Naive B cell (primary cell): Measurements from ENCODE around the gene OTOR. TPM values are rescaled to one million over a fixed set of nuclear protein-coding genes. Genes with fewer than 3 reads are reported as not detected.

Source experiments
- ATAC-seq, 2 donors: fragments of 150-1000 bp; cut with Tn5 transposase; 2 replicates each; pipeline ENCODE4 v1.10.0; 2021; ENCODE audit warnings: low read depth in 2 of 2, mild to moderate bottlenecking in 2 of 2, moderate library complexity in 2 of 2
- DNase-seq: peaks from one replicate; pipeline ENCODE4 v3.0.0; 2022
- H3K27ac Mint-ChIP-seq, 6 donors: one replicate each; pipeline ENCODE4 v1.8.0; 2020 to 2022; ENCODE audit warnings: mild to moderate bottlenecking in 6 of 6, mixed read lengths in 6 of 6, moderate library complexity in 5 of 6, inconsistent platforms in 2 of 6
- H3K27me3 Mint-ChIP-seq, 3 donors: one replicate each; pipeline ENCODE4 v1.8.0; 2021 to 2022; ENCODE audit warnings: mixed read lengths in 3 of 3, mild to moderate bottlenecking in 1 of 3
- H3K36me3 Mint-ChIP-seq, 2 donors: one replicate each; pipeline ENCODE4 v1.8.0; 2020 to 2022; ENCODE audit warnings: mixed read lengths in 2 of 2, inconsistent platforms in 1 of 2, mild to moderate bottlenecking in 1 of 2
- H3K4me1 Mint-ChIP-seq, 3 donors: one replicate each; pipeline ENCODE4 v1.8.0; 2020 to 2022; ENCODE audit warnings: mixed read lengths in 3 of 3, inconsistent platforms in 1 of 3, mild to moderate bottlenecking in 1 of 3, moderate library complexity in 1 of 3
- H3K4me3 Mint-ChIP-seq, 8 donors: one replicate each; pipeline ENCODE4 v1.8.0; 2020 to 2022; ENCODE audit warnings: mild to moderate bottlenecking in 8 of 8, mixed read lengths in 8 of 8, moderate library complexity in 8 of 8, inconsistent platforms in 2 of 8
- H3K9me3 Mint-ChIP-seq, 7 donors: one replicate each; pipeline ENCODE4 v1.8.0; 2020 to 2022; ENCODE audit warnings: mixed read lengths in 7 of 7, mild to moderate bottlenecking in 5 of 7, inconsistent platforms in 2 of 7, moderate library complexity in 1 of 7
- polyA plus RNA-seq, 6 donors: library from polyadenylated mRNA; unstranded; fragments of 300-500 nt; fragmentation: Illumina TruSeq; gene quantifications; one replicate each; pipeline ENCODE4 v1.2.3, GENCODE V29; 2021; ENCODE audit warnings: low read depth in 6 of 6

The OTOR gene, protein sequence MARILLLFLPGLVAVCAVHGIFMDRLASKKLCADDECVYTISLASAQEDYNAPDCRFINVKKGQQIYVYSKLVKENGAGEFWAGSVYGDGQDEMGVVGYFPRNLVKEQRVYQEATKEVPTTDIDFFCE
- not detected for polyA plus RNA-seq

DNA sequence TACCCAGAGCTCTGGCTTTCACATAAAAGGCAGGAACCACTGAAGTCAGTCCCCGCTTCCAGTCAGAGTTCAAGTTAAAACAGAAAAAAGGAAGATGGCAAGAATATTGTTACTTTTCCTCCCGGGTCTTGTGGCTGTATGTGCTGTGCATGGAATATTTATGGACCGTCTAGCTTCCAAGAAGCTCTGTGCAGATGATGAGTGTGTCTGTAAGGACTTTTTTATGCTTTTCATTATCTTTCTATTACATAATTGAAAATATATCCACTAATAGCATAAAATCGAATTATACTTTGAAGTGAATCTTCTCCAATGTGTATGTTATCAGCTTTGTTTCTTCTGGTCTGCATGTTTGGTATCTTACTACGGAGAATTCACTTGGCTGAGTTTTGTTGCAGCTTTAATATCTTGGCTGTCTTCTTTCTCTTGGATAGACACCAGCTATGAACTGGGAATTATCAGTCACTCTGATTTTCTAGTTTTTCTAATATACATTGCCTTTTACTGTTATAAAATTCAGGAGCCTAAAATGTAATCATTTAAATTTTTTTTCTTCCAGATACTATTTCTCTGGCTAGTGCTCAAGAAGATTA, at the start of gene OTOR:
Gene OTOR, plus strand, starts transcription at position 51 of the 593 bp plus-strand sequence. Its CDS starts 44 bp downstream, at position 95.
- Mint-ChIP-seq H3K27ac (no peak within 1 kb of the TSS), H3K4me1 (no peaks in the 10 kb centered on the region), H3K4me3 (no peak within 1 kb of the TSS), H3K36me3 (no peaks in the 10 kb centered on the region), H3K27me3 (peaks cover 15 to 26% (median 21%) of the 10 kb centered on the region in 3 donors), H3K9me3 (no peaks in the 10 kb centered on the region)
- no peak for DNase-seq
- ATAC-seq: no peak

DNA sequence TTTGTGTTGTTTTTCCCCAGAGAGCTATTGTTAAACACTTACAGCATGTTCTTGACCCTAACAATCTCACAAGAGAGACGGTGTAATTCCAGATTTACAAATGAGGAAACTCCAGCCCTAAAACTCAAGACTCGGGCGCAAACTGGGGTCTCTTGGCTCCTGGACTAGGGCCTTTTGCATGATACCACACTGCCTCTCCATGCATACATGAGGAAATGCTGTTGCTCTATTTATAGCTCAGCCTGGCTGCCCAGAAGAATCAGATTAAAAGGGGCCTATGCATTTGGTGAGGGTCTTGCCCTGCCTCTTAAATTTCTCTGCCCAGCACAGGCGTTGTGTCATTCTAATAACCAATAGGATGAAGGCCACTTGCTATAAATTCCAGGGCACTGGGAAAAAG, 48.9 kb upstream of the OTOR start:
- Mint-ChIP-seq H3K4me1 (no peaks in the 10 kb centered on the region), H3K9me3 (peaks cover 0 to 3% (median 0%) of the 10 kb centered on the region in 7 donors), H3K27ac (no peak overlapping the region), H3K4me3 (no peak overlapping the region), H3K27me3 (peaks cover 15 to 26% (median 17%) of the 10 kb centered on the region in 3 donors), H3K36me3 (no peaks in the 10 kb centered on the region)
- ATAC-seq (no peak), DNase-seq (no peak)

DNA sequence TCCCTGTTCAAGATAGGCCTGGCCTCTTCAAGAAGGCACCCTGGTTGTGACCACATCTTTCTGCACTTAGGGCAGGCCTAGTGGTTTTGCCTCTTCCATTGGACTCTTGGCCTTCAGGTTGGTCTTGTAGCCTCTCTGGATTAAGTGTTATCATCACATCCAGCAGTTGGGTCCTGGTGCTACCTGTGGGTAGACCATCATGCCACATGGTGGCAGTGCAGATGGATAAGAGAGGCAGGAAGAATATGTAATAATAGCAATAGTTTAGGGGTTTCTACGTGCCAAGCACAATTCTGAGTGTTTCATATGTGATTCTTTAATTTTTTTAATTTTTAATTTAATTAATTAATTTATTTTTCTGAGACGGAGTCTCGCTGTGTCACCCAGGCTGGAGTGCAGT, 46.9 kb upstream of the OTOR start:
- peaks cover 0 to 12% of the 10 kb centered on the region in 2 donors for H3K36me3 Mint-ChIP-seq
- H3K4me3 Mint-ChIP-seq: no peak overlapping the region
- H3K27me3 Mint-ChIP-seq: peaks cover 19 to 27% (median 24%) of the 10 kb centered on the region in 3 donors
- ATAC-seq (no peak), DNase-seq (no peak)
- no peaks in the 10 kb centered on the region for H3K4me1 Mint-ChIP-seq
- H3K27ac Mint-ChIP-seq: no peak overlapping the region
- H3K9me3 Mint-ChIP-seq: peaks cover 6 to 17% (median 14%) of the 10 kb centered on the region in 7 donors

DNA sequence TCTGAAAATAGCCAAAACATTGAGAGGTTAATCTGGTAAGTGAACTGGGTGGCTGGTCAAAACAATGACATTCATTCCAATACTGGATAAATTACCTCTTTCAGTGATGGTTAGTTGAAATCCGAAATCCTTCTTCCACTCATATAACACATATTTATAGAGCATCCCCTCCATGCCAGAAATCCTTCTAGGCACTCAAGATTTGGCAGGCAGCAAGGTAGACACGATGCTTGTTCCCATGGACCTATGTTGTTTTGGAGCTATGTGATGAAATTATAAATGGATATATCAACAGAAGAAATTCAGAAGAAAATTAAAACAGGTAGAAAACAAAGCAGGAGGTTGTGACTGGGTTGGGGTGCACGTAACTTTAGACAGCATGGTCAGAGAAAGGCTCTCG, 44.6 kb upstream of the OTOR start:
- Mint-ChIP-seq H3K4me1 (no peaks in the 10 kb centered on the region), H3K36me3 (peaks cover 0 to 20% of the 10 kb centered on the region in 2 donors), H3K9me3 (peaks cover 12 to 30% (median 24%) of the 10 kb centered on the region in 7 donors), H3K27ac (no peak overlapping the region), H3K4me3 (no peak overlapping the region), H3K27me3 (peaks cover 22 to 43% (median 34%) of the 10 kb centered on the region in 3 donors)
- DNase-seq (no peak), ATAC-seq (no peak)

DNA sequence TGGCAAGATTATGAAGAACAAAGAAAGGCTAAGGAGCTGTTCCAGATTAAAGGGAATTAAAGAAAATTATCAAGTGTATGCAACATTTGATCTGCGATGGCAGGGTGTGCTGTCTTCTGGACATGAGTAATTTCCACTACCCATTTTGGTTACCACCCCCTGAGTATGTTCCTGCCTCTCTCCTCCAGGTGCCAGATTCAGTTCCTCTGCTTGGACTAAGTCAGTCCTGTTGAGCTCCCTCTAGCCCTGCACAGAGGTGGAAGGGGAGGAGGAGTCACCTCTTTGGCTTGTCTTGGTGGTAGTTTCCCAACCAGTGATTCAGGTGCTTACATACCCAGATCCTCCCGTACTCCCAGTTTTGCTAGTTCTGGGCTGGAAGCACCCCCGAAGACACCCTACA, 40.5 kb upstream of the OTOR start:
- Mint-ChIP-seq H3K27ac (no peak overlapping the region), H3K36me3 (peaks cover 0 to 20% of the 10 kb centered on the region in 2 donors), H3K27me3 (peaks cover 17 to 35% (median 26%) of the 10 kb centered on the region in 3 donors), H3K4me1 (peaks cover 0 to 5% (median 0%) of the 10 kb centered on the region in 3 donors), H3K4me3 (peak overlapping the region in 1 of 8 donors; percentile 67), H3K9me3 (peaks cover 12 to 30% (median 24%) of the 10 kb centered on the region in 7 donors)
- ATAC-seq (no peak), DNase-seq (no peak)

DNA sequence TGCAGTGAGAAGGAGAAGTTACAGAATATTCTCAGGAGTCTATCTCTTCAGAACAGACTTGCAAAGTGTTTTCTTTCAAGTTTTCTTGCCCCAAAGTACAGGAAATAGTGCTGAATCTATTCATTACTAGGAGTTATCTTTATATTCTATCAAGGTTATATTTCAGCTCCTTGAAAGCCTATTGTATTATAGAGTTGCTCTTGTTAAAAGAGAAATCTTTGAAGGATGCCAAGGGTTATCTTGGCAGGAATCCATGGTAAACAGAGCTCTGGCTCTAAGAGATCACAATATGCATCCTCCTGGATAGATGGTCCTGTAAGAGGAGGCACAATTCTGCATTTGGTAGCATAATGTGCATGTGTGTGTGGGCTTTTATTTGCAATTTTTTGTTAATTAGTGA, 39.6 kb upstream of the OTOR start:
- H3K9me3 Mint-ChIP-seq: peaks cover 12 to 30% (median 24%) of the 10 kb centered on the region in 7 donors
- peaks cover 0 to 5% (median 0%) of the 10 kb centered on the region in 3 donors for H3K4me1 Mint-ChIP-seq
- H3K27me3 Mint-ChIP-seq: peaks cover 19 to 35% (median 34%) of the 10 kb centered on the region in 3 donors
- ATAC-seq (no peak), DNase-seq (no peak)
- H3K27ac Mint-ChIP-seq: peak overlapping the region in 2 of 6 donors; percentile 9 to 49
- peaks cover 0 to 20% of the 10 kb centered on the region in 2 donors for H3K36me3 Mint-ChIP-seq
- H3K4me3 Mint-ChIP-seq: no peak overlapping the region

DNA sequence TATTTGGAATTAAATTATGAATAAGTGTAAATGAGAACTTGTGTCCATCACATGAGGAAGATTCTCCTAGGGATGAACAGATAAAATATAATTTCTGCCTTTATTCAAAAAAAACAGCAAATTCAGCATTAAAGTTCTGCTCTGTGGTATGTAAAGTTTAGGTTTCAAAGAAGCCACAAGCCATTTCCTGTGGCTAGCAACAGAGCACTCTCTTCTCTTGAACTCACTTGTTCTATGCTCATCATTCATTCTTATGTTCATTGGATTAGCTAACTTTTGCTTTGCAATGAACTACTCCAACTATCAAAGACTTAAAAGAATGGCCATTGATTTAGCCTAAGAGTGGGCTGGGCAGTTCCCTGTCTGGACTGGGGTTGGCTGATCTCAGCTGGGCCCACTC, 39.1 kb upstream of the OTOR start:
- Mint-ChIP-seq H3K27ac (peak overlapping the region in 1 of 6 donors; percentile 9), H3K27me3 (peaks cover 23 to 38% (median 35%) of the 10 kb centered on the region in 3 donors), H3K9me3 (peaks cover 12 to 30% (median 22%) of the 10 kb centered on the region in 7 donors), H3K36me3 (peaks cover 0 to 20% of the 10 kb centered on the region in 2 donors), H3K4me1 (peaks cover 0 to 5% (median 0%) of the 10 kb centered on the region in 3 donors), H3K4me3 (no peak overlapping the region)
- no peak for DNase-seq
- ATAC-seq: no peak

DNA sequence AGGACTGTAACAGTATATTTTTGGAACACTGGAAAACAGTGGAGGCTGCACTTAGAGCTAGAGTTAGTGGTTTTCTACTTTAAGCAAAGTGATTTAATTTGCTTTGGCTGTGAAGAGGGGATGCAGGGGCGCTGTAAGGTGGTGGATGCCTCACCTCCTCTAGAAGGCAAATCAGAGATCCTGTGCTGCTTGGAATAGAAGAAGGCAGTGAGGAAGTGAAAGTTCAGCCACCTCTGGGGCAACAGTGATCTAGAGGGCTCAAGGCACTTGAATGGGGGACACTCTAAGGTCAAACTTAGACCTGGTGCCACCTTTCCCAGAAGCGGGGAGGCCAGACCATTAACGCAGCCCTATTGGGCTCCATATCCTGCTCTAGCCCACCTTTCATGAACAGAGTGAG, 37.4 kb upstream of the OTOR start:
- Mint-ChIP-seq H3K9me3 (peaks cover 5 to 19% (median 13%) of the 10 kb centered on the region in 7 donors), H3K4me1 (peaks cover 0 to 5% (median 0%) of the 10 kb centered on the region in 3 donors), H3K4me3 (peak overlapping the region in 1 of 8 donors; percentile 4), H3K27me3 (peaks cover 28 to 44% (median 41%) of the 10 kb centered on the region in 3 donors), H3K27ac (no peak overlapping the region), H3K36me3 (peaks cover 0 to 9% of the 10 kb centered on the region in 2 donors)
- no peak for DNase-seq
- ATAC-seq: no peak

DNA sequence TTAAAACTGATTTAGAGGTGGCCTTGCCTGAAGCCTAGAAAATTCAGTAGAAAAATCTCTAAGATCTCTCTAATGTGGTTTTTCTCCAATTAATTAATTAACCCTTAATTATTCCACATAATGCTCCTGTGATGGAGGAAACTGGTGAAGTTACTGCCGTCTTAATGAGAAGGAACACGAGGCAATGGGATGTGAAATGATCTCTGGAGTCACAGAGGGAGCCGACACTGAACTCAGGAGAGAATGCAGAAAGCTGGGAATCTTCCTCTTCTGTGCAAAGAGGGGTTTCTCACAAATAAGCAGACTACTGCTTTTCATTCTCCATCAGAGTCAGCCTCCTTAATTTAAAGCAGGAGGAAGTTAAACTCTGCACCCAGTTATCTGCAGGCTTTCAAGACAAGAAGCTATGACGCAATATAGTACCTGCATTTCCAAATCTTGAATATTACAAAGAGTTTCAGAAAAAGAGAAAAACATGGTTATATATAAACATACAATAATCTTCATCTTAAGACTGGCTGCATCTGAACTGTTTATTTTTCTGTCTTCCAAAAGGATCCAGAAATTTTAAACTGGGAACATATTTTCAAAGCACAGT, 36.4 kb upstream of the OTOR start:
- Mint-ChIP-seq H3K4me3 (no peak overlapping the region), H3K27ac (no peak overlapping the region), H3K4me1 (peaks cover 0 to 5% (median 0%) of the 10 kb centered on the region in 3 donors), H3K36me3 (peaks cover 0 to 5% of the 10 kb centered on the region in 2 donors), H3K27me3 (peaks cover 32 to 48% (median 44%) of the 10 kb centered on the region in 3 donors), H3K9me3 (peaks cover 0 to 9% (median 3%) of the 10 kb centered on the region in 7 donors)
- no peak for ATAC-seq
- no peak for DNase-seq

DNA sequence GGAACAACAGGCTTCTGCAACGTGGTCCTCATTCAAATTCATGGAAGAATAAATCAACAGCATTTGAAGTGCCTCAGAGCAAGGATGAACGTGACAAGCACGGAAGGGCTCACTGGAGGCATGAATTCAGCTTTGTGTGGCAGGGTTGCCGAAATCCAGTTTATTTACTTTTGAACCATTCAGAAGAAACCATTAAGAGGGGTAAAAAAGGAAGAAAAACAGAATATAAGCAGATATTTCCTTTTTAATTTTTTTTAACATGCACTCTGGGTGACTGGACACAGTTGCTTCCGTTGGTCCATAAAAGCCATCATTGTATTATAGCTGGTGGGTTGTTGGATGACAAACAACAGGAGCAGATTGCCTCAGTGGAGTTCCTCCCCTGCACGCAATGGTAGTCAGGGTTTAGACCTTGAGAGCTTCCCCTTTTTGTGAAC, 35.6 kb upstream of the OTOR start:
- H3K4me3 Mint-ChIP-seq: no peak overlapping the region
- H3K27ac Mint-ChIP-seq: no peak overlapping the region
- peaks cover 34 to 47% (median 40%) of the 10 kb centered on the region in 3 donors for H3K27me3 Mint-ChIP-seq
- no peaks in the 10 kb centered on the region for H3K36me3 Mint-ChIP-seq
- H3K4me1 Mint-ChIP-seq: peaks cover 0 to 5% (median 0%) of the 10 kb centered on the region in 3 donors
- peaks cover 0 to 3% (median 0%) of the 10 kb centered on the region in 7 donors for H3K9me3 Mint-ChIP-seq
- DNase-seq: no peak
- no peak for ATAC-seq

DNA sequence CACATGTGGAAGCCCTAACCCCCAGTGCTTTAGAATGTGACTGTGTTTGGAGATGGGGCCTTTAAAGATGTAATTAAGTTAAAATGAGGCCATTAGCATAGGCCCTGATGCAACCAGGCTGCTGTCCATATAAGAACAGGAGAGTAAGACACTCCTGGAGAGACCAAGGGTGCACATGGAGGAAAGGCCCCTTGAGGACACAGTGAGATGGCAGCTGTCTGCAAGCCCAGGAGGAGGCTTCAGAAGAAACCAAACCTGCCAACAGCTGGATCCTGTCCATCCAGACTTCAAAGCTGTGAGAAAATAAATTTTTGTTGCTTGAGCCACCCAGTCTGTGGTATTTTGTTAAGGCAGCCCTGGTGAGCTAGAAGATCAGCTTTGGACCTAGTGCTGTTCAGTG, 35.1 kb upstream of the OTOR start:
- DNase-seq (no peak), ATAC-seq (no peak)
- no peak overlapping the region for H3K4me3 Mint-ChIP-seq
- peaks cover 31 to 47% (median 35%) of the 10 kb centered on the region in 3 donors for H3K27me3 Mint-ChIP-seq
- peaks cover 0 to 5% (median 0%) of the 10 kb centered on the region in 3 donors for H3K4me1 Mint-ChIP-seq
- H3K36me3 Mint-ChIP-seq: no peaks in the 10 kb centered on the region
- peaks cover 0 to 1% (median 0%) of the 10 kb centered on the region in 7 donors for H3K9me3 Mint-ChIP-seq
- no peak overlapping the region for H3K27ac Mint-ChIP-seq

DNA sequence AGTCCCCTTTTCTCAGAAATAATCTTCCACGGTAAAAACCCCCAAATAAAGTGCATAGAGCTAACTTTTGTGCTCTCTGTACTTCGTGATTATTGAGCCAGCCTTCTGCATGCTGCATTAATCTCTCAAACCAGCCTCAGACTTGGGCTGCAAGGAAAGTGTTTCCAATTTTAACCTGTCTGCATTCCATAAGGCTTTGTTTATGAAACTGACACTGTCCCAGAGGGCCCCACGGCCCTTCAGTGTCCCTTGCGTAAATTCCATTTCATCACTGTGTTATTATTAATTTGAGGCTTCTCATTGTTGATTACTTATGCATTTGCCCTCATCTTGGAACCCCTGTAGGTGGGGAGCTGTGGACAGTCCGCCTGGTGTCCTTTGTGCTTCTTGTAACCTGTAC, 33.9 kb upstream of the OTOR start:
- Mint-ChIP-seq H3K27ac (no peak overlapping the region), H3K4me1 (peaks cover 0 to 3% (median 0%) of the 10 kb centered on the region in 3 donors), H3K27me3 (peaks cover 37 to 58% (median 39%) of the 10 kb centered on the region in 3 donors), H3K9me3 (no peaks in the 10 kb centered on the region), H3K4me3 (no peak overlapping the region), H3K36me3 (no peaks in the 10 kb centered on the region)
- DNase-seq (no peak), ATAC-seq (no peak)

DNA sequence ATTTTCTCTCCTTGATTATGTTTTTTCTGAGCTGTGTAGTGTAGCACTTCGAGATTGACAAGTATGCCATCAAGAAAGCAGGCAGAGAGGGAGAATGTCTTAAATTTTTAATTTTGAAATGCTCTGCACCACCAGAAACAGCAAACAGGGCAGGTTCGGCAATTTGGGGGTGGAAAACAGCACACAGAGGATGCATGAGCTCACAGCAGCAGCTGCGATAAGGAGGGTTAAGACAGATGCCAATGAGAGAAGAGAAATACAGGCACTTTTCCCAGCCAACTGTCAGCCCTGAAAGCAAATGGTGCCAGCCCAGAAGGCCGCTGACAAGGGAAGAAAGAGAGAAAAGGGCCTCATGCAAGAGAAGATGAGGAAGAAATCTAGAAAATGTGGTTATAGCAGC, 33.4 kb upstream of the OTOR start:
- Mint-ChIP-seq H3K27me3 (peaks cover 37 to 60% (median 39%) of the 10 kb centered on the region in 3 donors), H3K9me3 (no peaks in the 10 kb centered on the region), H3K36me3 (no peaks in the 10 kb centered on the region), H3K27ac (no peak overlapping the region), H3K4me3 (no peak overlapping the region), H3K4me1 (no peaks in the 10 kb centered on the region)
- ATAC-seq (no peak), DNase-seq (no peak)
